GM12873 (cell line): ENCODE results near the gene KCNN4.

ENCODE experiments used
- TF ChIP-seq, protein P1 (sequence below): IDR thresholded peaks from 2 replicates; pipeline ENCODE4 v1.5.1; 2012; ENCODE audit warnings: low read depth, mild to moderate bottlenecking, moderate library complexity, low read length, control low read depth; ENCODE audit not compliant: insufficient read depth; ENCODE audit errors: missing control alignments

KCNN4 gene

DNA sequence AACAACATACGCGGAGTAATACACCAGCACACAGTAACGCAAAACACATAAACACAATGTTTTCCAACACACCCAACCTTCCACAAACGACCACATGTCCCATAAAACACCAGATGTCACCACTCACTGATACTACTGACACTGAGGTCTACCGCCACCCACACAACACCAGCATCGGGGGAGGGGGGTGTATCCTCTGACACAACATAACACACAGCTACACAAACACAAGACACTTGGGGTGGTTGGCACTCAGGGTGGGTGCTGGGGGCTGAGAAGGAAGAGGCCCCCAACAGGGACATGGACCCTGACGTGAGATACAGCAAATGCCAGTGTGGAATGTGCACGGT is 1.5 kb upstream of the KCNN4 start:
- TF ChIP-seq, protein P1, sequence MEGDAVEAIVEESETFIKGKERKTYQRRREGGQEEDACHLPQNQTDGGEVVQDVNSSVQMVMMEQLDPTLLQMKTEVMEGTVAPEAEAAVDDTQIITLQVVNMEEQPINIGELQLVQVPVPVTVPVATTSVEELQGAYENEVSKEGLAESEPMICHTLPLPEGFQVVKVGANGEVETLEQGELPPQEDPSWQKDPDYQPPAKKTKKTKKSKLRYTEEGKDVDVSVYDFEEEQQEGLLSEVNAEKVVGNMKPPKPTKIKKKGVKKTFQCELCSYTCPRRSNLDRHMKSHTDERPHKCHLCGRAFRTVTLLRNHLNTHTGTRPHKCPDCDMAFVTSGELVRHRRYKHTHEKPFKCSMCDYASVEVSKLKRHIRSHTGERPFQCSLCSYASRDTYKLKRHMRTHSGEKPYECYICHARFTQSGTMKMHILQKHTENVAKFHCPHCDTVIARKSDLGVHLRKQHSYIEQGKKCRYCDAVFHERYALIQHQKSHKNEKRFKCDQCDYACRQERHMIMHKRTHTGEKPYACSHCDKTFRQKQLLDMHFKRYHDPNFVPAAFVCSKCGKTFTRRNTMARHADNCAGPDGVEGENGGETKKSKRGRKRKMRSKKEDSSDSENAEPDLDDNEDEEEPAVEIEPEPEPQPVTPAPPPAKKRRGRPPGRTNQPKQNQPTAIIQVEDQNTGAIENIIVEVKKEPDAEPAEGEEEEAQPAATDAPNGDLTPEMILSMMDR = no peak

DNA sequence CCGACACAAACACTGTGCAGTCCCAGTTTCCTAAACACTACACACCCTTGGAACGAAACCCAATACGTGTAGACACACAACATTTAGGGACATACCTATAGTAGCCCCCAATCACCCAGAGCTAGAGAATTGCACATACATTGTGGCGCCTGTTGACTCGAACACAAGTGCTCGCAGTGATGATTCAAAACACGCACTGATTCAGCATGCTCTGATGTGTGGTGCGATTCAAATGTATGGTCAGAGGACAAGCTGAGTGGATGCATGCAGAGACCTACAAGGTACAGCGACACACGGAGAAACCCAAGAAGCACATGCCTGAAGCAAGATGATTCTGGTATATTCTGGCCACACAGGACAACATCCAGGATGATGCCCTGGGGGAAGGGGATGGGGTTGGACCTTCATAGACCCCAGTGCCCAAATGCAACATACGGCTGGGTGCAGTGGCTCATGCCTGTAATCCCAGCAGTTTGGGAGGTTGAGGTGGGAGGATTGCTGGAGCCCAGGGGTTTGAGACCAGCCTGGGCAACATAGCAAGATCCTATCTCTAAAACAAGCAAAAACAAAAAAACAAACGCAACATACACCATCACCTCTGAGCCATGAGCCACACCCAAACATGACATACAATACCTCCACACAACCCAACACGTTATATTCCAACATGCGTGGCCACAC is 997 bp upstream of the KCNN4 start:
- TF ChIP-seq, protein P1 = no peak

DNA sequence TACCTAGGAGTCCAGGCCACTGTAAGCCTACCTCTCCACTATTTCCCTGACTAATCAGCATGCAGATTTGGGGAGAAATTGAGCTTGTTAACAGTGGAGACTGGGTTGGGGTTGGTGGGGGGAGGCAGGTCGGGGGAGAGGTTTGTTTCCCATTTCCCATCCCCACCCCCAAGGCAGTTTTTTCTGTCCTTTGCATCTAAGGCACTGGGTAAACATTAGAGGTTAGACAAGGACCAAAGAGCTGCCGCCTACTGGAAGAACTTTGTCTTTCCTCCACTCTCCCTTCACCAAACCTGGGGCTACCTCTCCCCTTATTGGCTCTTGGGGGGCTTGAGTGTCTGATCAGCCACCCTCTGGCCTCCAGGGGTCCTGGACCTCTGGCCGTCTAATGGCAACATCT is 953 bp downstream of the KCNN4 start:
- TF ChIP-seq, protein P1 = peak; percentile 58

DNA sequence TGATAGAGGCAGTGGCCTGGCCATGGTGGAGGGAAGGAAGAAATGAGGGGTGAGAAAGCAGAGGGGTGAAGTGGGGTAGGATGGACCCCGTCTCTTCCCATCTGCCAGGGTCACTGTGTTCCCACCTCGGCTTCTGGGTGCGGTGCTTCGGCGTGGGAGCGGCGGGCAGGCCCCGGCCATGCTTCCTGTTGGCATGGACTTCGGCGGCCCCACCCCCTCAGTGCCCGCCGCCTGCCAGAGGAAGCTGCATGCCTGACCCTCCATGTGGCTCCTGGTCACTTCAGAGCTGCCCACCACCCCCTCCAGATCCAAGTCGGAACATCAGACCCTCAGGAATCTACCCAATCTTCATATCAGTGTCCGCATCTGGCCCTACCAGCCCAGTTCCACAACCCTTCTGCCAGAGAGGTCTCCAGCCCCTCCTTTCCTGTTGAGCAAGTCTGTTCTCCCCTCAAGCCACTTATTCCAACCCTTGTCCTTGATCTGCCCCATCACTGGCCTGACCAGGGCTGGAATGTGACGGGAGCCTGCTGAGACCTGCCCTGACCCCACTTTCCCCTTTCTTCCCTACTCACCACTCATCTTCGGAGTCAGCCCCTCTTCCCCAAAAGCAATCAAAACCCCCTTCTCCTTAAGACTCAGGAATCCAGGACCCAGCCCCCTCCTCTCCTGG is 1.5 kb downstream of the KCNN4 start:
- TF ChIP-seq, protein P1 = no peak

DNA sequence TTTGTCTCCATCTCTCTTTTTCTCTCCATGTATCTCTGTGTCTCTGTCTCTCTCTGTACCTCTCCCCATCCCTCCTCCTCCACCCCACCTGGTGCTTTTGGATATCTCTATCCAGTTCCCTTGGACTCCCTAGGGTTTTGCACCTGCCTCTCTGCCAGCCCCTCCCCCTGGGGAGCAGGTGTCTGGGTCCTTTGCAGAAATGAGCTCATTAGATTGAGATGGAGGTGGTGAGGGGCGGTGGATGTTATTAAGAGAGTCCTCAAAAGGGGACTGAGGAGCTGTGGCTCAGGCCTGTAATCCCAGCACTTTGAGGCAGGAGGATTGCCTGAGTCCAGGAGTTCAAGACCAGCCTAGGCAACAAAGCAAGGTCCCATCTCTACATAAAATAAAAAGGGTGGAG is 2.1 kb downstream of the KCNN4 start:
- TF ChIP-seq, protein P1 = no peak

DNA sequence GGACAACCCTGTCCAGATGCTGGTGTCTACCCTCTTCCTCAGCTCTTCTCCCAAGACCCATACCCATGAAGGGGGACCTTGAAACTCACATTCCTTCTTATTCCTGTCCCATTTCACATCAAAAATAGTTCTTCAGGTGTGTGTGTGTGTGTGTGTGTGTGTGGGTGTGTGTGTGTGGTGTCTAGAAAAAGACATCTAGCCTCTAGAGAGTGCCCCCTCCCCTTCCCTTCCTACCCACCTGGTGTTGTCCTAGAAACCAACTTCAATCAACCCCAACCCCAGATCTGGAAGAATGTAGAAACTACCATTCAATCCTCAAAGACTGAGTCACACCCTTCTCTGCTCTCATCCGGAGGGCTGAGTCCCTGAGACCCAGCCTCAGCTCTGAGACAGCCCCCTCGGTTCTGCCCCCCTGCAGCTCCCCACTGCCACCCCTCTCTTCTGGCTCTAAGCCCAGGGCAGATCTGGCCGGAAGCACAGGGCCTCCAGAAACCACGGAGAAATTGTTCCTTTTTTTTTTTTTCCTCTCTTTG is 3.5 kb downstream of the KCNN4 start:
- TF ChIP-seq, protein P1 = no peak

DNA sequence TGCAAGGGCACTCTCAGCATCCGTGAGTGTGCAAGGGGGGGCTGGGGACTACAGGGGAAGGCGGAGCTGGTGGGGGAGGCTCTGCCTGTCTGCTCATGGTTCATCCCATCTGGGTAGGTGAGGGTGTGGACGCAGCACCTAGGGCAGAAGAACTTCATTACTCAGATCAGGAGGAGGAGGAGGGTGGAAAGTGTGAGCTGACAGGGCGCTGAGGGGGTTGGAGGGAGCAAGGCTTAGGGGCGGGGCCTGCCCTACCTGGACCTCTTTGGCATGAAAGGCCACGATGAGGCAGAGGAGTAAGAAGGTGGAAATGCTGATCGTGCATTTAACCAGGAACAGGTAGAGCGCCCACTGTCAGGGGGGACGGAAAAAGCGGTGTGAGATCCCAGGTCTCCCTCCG is 4.5 kb downstream of the KCNN4 start:
- TF ChIP-seq, protein P1 = no peak
